ENCODE measurements around the gene SNX10.

The SNX10 gene

GRCh38 chr7:26356229-26356628 lies 64.6 kb downstream of the SNX10 start:
- Histone ChIP-seq H3K9me3 (replicated peaks; ENCODE audit: insufficient read depth, low read length) (no peaks in the 10 kb centered on the region), H4K20me1 (ENCODE audit: insufficient read depth, low read length) (no peaks in the 10 kb centered on the region), H3K4me3 (ENCODE audit: low read length) (no peak overlapping the region), H3K9me2 (replicated peaks; ENCODE audit: insufficient read depth, low read length) (no peaks in the 10 kb centered on the region), H3K9ac (ENCODE audit: low read length) (no peak overlapping the region), H3K4me1 (ENCODE audit: low read length) (no peaks in the 10 kb centered on the region), H3F3A (ENCODE audit: insufficient read depth, low read length) (no peaks in the 10 kb centered on the region; the same call in 1 of the 2 replicates), H2AFZ (ENCODE audit: low read length) (no peak overlapping the region), H3K36me3 (replicated peaks; ENCODE audit: insufficient read depth, low read length) (no peaks in the 10 kb centered on the region), H3K27ac (ENCODE audit: low read length) (no peak overlapping the region), H3K27me3 (replicated peaks; ENCODE audit: insufficient read depth, low read length) (no peaks in the 10 kb centered on the region), H3K4me2 (ENCODE audit: low read depth, low read length) (no peak overlapping the region), H3K79me2 (ENCODE audit: low read length) (no peaks in the 10 kb centered on the region)
- no peak for DNase-seq
- TF ChIP-seq, protein P1, sequence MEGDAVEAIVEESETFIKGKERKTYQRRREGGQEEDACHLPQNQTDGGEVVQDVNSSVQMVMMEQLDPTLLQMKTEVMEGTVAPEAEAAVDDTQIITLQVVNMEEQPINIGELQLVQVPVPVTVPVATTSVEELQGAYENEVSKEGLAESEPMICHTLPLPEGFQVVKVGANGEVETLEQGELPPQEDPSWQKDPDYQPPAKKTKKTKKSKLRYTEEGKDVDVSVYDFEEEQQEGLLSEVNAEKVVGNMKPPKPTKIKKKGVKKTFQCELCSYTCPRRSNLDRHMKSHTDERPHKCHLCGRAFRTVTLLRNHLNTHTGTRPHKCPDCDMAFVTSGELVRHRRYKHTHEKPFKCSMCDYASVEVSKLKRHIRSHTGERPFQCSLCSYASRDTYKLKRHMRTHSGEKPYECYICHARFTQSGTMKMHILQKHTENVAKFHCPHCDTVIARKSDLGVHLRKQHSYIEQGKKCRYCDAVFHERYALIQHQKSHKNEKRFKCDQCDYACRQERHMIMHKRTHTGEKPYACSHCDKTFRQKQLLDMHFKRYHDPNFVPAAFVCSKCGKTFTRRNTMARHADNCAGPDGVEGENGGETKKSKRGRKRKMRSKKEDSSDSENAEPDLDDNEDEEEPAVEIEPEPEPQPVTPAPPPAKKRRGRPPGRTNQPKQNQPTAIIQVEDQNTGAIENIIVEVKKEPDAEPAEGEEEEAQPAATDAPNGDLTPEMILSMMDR (IDR thresholded peaks at IDR 0.05; ENCODE audit: low read length): no peak
- TF ChIP-seq EZH2phosphoT487 (IDR thresholded peaks at IDR 0.05; ENCODE audit: low read length): no peak
- no peak for TF ChIP-seq EZH2 (optimal IDR thresholded peaks at IDR 0.05; ENCODE audit: low read depth, low read length)

- no peaks in the 10 kb centered on the region for H3K9me3 ChIP-seq (replicated peaks; ENCODE audit: insufficient read depth, low read length)
- DNase-seq: no peak
Measured at GRCh38 chr7:26356929-26357798, 65.5 kb downstream of the SNX10 start.

GRCh38 chr7:26357799-26358151 lies 66.1 kb downstream of the SNX10 start:
- no peak for DNase-seq
- Histone ChIP-seq H3K27ac (ENCODE audit: low read length) (no peak overlapping the region), H3K4me3 (ENCODE audit: low read length) (no peak overlapping the region), H4K20me1 (ENCODE audit: insufficient read depth, low read length) (no peaks in the 10 kb centered on the region), H3K4me1 (ENCODE audit: low read length) (no peaks in the 10 kb centered on the region), H3K9me2 (replicated peaks; ENCODE audit: insufficient read depth, low read length) (no peaks in the 10 kb centered on the region), H3F3A (ENCODE audit: insufficient read depth, low read length) (no peaks in the 10 kb centered on the region; the same call in 1 of the 2 replicates), H3K27me3 (replicated peaks; ENCODE audit: insufficient read depth, low read length) (no peaks in the 10 kb centered on the region), H3K9ac (ENCODE audit: low read length) (no peak overlapping the region), H3K36me3 (replicated peaks; ENCODE audit: insufficient read depth, low read length) (no peaks in the 10 kb centered on the region), H3K79me2 (ENCODE audit: low read length) (no peaks in the 10 kb centered on the region), H3K9me3 (replicated peaks; ENCODE audit: insufficient read depth, low read length) (no peaks in the 10 kb centered on the region), H3K4me2 (ENCODE audit: low read depth, low read length) (no peak overlapping the region), H2AFZ (ENCODE audit: low read length) (no peak overlapping the region)
- TF ChIP-seq, protein P1 (IDR thresholded peaks at IDR 0.05; ENCODE audit: low read length): no peak
- TF ChIP-seq EZH2 (optimal IDR thresholded peaks at IDR 0.05; ENCODE audit: low read depth, low read length): no peak
- TF ChIP-seq EZH2phosphoT487 (IDR thresholded peaks at IDR 0.05; ENCODE audit: low read length): no peak

More at GRCh38 chr7:26356929-26357798, 65.5 kb downstream of the SNX10 start:
- no peaks in the 10 kb centered on the region for H3K27me3 ChIP-seq (replicated peaks; ENCODE audit: insufficient read depth, low read length)
- H3K9ac ChIP-seq (ENCODE audit: low read length): no peak overlapping the region
- H4K20me1 ChIP-seq (ENCODE audit: insufficient read depth, low read length): no peaks in the 10 kb centered on the region
- TF ChIP-seq EZH2phosphoT487 (IDR thresholded peaks at IDR 0.05; ENCODE audit: low read length) (no peak), EZH2 (optimal IDR thresholded peaks at IDR 0.05; ENCODE audit: low read depth, low read length) (no peak)
- TF ChIP-seq, protein P1 (IDR thresholded peaks at IDR 0.05; ENCODE audit: low read length): no peak
- no peaks in the 10 kb centered on the region for H3K4me1 ChIP-seq (ENCODE audit: low read length)
- H3K4me2 ChIP-seq (ENCODE audit: low read depth, low read length): no peak overlapping the region
- H3F3A ChIP-seq (ENCODE audit: insufficient read depth, low read length): no peaks in the 10 kb centered on the region; the same call in 1 of the 2 replicates
- no peak overlapping the region for H3K4me3 ChIP-seq (ENCODE audit: low read length)
- H3K36me3 ChIP-seq (replicated peaks; ENCODE audit: insufficient read depth, low read length): no peaks in the 10 kb centered on the region
- H3K79me2 ChIP-seq (ENCODE audit: low read length): no peaks in the 10 kb centered on the region
- no peak overlapping the region for H2AFZ ChIP-seq (ENCODE audit: low read length)
- H3K27ac ChIP-seq (ENCODE audit: low read length): no peak overlapping the region
- no peaks in the 10 kb centered on the region for H3K9me2 ChIP-seq (replicated peaks; ENCODE audit: insufficient read depth, low read length)
